HEK293 (cell line): ENCODE results near the gene GRM4.

Source experiments
- CTCF ChIA-PET: fragments of 350-600 bp; formaldehyde crosslinking; extraction: SDS; loops from one replicate; lab custom pipeline; 2021; ENCODE audit warnings: antibody characterized with exemption; lab: Yijun Ruan, JAX
- POLR2A ChIA-PET: fragments of 300-600 bp; formaldehyde crosslinking; extraction: SDS; loops from one replicate; lab custom pipeline; 2020; ENCODE audit warnings: antibody characterized with exemption, inconsistent platforms; lab: Yijun Ruan, JAX
- H3K27ac ChIP-seq: fragments of 200-500 bp; sonication (Bioruptor generic); 2 replicates; pipeline ENCODE4 v1.5.1; 2014; ENCODE audit warnings: low read depth, low read length, control low read depth, inconsistent platforms; ENCODE audit errors: extremely low read depth
- H3K36me3 ChIP-seq, 2 experiments: fragments of 200-500 bp in 1 of 2; sonication (Bioruptor generic) in 1 of 2; 1 replicate in 1 of 2; 2 replicates in 1 of 2; pipeline ENCODE4 v1.5.1; 2014 to 2017; ENCODE audit warnings: inconsistent platforms in 2 of 2, low read length in 2 of 2; ENCODE audit not compliant: control insufficient read depth in 2 of 2, insufficient read depth in 1 of 2
- H3K4me1 ChIP-seq: fragments of 200-500 bp; sonication (Bioruptor generic); 2 replicates; pipeline ENCODE4 v1.5.1; 2014; ENCODE audit warnings: mild to moderate bottlenecking, low read length, inconsistent platforms; ENCODE audit not compliant: control insufficient read depth, insufficient read depth
- H3K4me3 ChIP-seq: 2 replicates; pipeline ENCODE4 v1.5.1; 2011; ENCODE audit warnings: low read depth, mild to moderate bottlenecking, control low read depth, low read length, moderate library complexity
- H3K9me3 ChIP-seq: fragments of 200-500 bp; sonication (Bioruptor generic); 2 replicates; pipeline ENCODE4 v1.5.1; 2014; ENCODE audit warnings: low read depth, low read length, inconsistent platforms; ENCODE audit not compliant: control insufficient read depth, insufficient read depth
- OSR2 ChIP-seq: fragments of 450-650 bp; formaldehyde crosslinking; IDR thresholded peaks from 2 replicates; pipeline ENCODE4 v1.5.1; 2016; ENCODE audit warnings: missing biosample characterization, missing genetic modification characterization
- SETDB1 ChIP-seq: IDR thresholded peaks from one replicate; pipeline ENCODE4 v1.6.1; 2017; ENCODE audit warnings: mild to moderate bottlenecking, low read length, moderate library complexity, mixed read lengths; ENCODE audit not compliant: insufficient read length
- SP2 ChIP-seq: fragments of 450-650 bp; formaldehyde crosslinking; IDR thresholded peaks from 2 replicates; pipeline ENCODE4 v1.5.1; 2016; ENCODE audit warnings: missing biosample characterization, missing genetic modification characterization
- ZBTB7A ChIP-seq: fragments of 450-650 bp; formaldehyde crosslinking; IDR thresholded peaks from 2 replicates; pipeline ENCODE4 v1.5.1; 2016; ENCODE audit warnings: low read depth, missing biosample characterization, missing genetic modification characterization
- ZFHX2 ChIP-seq: fragments of 450-650 bp; formaldehyde crosslinking; conservative IDR thresholded peaks from 2 replicates; pipeline ENCODE4 v1.5.1; 2016; ENCODE audit warnings: missing biosample characterization, missing genetic modification characterization
- ZNF10 ChIP-seq: fragments of 450-650 bp; formaldehyde crosslinking; IDR thresholded peaks from 2 replicates; pipeline ENCODE4 v1.5.1; 2017; ENCODE audit warnings: missing biosample characterization, missing genetic modification characterization
- ZNF132 ChIP-seq: fragments of 450-650 bp; formaldehyde crosslinking; IDR thresholded peaks from 2 replicates; pipeline ENCODE4 v1.5.1; 2017; ENCODE audit warnings: missing biosample characterization, missing genetic modification characterization, borderline replicate concordance
- ZNF155 ChIP-seq: fragments of 450-650 bp; formaldehyde crosslinking; IDR thresholded peaks from 2 replicates; pipeline ENCODE4 v1.5.1; 2016; ENCODE audit warnings: missing biosample characterization, missing genetic modification characterization
- ZNF311 ChIP-seq: fragments of 450-650 bp; formaldehyde crosslinking; IDR thresholded peaks from 2 replicates; pipeline ENCODE4 v1.5.1; 2017; ENCODE audit warnings: missing biosample characterization, missing genetic modification characterization, borderline replicate concordance
- ZNF335 ChIP-seq: fragments of 450-650 bp; formaldehyde crosslinking; conservative IDR thresholded peaks from 2 replicates; pipeline ENCODE4 v1.5.1; 2016; ENCODE audit warnings: missing biosample characterization, missing genetic modification characterization
- ZNF354C ChIP-seq: fragments of 450-650 bp; formaldehyde crosslinking; IDR thresholded peaks from 2 replicates; pipeline ENCODE4 v1.5.1; 2016; ENCODE audit warnings: missing biosample characterization, missing genetic modification characterization, low read depth, borderline replicate concordance
- ZNF366 ChIP-seq: fragments of 450-650 bp; formaldehyde crosslinking; conservative IDR thresholded peaks from 2 replicates; pipeline ENCODE4 v1.5.1; 2016; ENCODE audit warnings: missing biosample characterization, missing genetic modification characterization
- ZNF48 ChIP-seq: fragments of 450-650 bp; formaldehyde crosslinking; IDR thresholded peaks from 2 replicates; pipeline ENCODE4 v1.5.1; 2016; ENCODE audit warnings: missing biosample characterization, missing genetic modification characterization
- ZNF514 ChIP-seq: fragments of 450-650 bp; formaldehyde crosslinking; IDR thresholded peaks from 2 replicates; pipeline ENCODE4 v1.5.1; 2016; ENCODE audit warnings: missing biosample characterization, missing genetic modification characterization
- ZNF521 ChIP-seq: fragments of 450-650 bp; formaldehyde crosslinking; IDR thresholded peaks from 2 replicates; pipeline ENCODE4 v1.5.1; 2017; ENCODE audit warnings: missing biosample characterization, mild to moderate bottlenecking, missing genetic modification characterization
- ZNF558 ChIP-seq: fragments of 450-650 bp; formaldehyde crosslinking; IDR thresholded peaks from 2 replicates; pipeline ENCODE4 v1.5.1; 2016; ENCODE audit warnings: missing biosample characterization, missing genetic modification characterization
- ZNF561 ChIP-seq: fragments of 450-650 bp; IDR thresholded peaks from 2 replicates; pipeline ENCODE4 v1.5.1; 2018; ENCODE audit warnings: missing biosample characterization, missing genetic modification characterization, borderline replicate concordance
- ZNF571 ChIP-seq: fragments of 450-650 bp; formaldehyde crosslinking; IDR thresholded peaks from 2 replicates; pipeline ENCODE4 v1.5.0; 2017; ENCODE audit warnings: missing biosample characterization, missing genetic modification characterization
- TF ChIP-seq, protein P1 (sequence below): IDR thresholded peaks from 2 replicates; pipeline ENCODE4 v1.6.1; 2011; ENCODE audit warnings: mild to moderate bottlenecking, low read depth, low read length, borderline replicate concordance
- TF ChIP-seq, protein P2 (sequence below): fragments of 450-650 bp; formaldehyde crosslinking; IDR thresholded peaks from 2 replicates; pipeline ENCODE4 v1.5.1; 2017; ENCODE audit warnings: missing biosample characterization, missing genetic modification characterization
- TF ChIP-seq, protein P3 (sequence below): fragments of 450-650 bp; formaldehyde crosslinking; conservative IDR thresholded peaks from 2 replicates; pipeline ENCODE4 v1.5.1; 2016; ENCODE audit warnings: low read depth, missing biosample characterization, missing genetic modification characterization
- TF ChIP-seq, protein P4 (sequence below): fragments of 450-650 bp; IDR thresholded peaks from 2 replicates; pipeline ENCODE4 v1.5.1; 2018; ENCODE audit warnings: missing biosample characterization, missing genetic modification characterization
- TF ChIP-seq, protein P5 (sequence below): fragments of 450-650 bp; formaldehyde crosslinking; IDR thresholded peaks from 2 replicates; pipeline ENCODE4 v1.5.1; 2016; ENCODE audit warnings: missing biosample characterization, missing genetic modification characterization

GRM4 gene

DNA sequence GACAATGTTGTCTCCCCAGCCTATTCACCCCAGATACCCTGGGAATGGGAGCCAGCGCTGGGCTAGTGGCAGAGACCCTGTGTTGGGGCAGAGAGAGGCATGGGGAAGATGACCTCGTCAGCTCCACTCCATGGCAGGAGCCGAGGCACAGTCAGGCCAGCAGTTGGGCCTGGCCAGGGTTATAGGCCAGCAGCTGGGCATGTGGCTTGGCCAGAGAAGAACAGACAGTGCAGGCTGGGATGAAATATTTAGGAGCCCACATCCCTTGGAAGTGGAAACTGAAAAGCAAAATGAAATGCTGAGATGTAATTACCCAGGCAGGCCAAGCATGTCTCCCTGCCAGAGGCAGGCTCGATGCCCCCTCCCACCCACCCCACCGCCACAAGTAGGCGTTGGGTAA lies 70.0 kb downstream of the GRM4 start:
- no peak overlapping the region for H3K27ac ChIP-seq
- H3K4me1 ChIP-seq, result no peaks in the 10 kb centered on the region
- no peaks in the 10 kb centered on the region for H3K36me3 ChIP-seq
- H3K9me3 ChIP-seq, result no peaks in the 10 kb centered on the region
- no peak overlapping the region for H3K4me3 ChIP-seq
- TF ChIP-seq SP2 (no peak), ZNF366 (no peak), ZNF132 (tag by site-specific recombination) (no peak), ZFHX2 (tag by site-specific recombination) (no peak), ZNF558 (tag by site-specific recombination) (no peak), OSR2 (tag by site-specific recombination) (no peak), ZNF155 (tag by site-specific recombination) (no peak), ZNF311 (no peak), ZNF335 (tag by site-specific recombination) (no peak)
- TF ChIP-seq, protein P1, sequence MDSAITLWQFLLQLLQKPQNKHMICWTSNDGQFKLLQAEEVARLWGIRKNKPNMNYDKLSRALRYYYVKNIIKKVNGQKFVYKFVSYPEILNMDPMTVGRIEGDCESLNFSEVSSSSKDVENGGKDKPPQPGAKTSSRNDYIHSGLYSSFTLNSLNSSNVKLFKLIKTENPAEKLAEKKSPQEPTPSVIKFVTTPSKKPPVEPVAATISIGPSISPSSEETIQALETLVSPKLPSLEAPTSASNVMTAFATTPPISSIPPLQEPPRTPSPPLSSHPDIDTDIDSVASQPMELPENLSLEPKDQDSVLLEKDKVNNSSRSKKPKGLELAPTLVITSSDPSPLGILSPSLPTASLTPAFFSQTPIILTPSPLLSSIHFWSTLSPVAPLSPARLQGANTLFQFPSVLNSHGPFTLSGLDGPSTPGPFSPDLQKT, result no peak
- TF ChIP-seq, protein P2, sequence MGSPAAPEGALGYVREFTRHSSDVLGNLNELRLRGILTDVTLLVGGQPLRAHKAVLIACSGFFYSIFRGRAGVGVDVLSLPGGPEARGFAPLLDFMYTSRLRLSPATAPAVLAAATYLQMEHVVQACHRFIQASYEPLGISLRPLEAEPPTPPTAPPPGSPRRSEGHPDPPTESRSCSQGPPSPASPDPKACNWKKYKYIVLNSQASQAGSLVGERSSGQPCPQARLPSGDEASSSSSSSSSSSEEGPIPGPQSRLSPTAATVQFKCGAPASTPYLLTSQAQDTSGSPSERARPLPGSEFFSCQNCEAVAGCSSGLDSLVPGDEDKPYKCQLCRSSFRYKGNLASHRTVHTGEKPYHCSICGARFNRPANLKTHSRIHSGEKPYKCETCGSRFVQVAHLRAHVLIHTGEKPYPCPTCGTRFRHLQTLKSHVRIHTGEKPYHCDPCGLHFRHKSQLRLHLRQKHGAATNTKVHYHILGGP (tag by site-specific recombination), result no peak
- TF ChIP-seq, protein P3, sequence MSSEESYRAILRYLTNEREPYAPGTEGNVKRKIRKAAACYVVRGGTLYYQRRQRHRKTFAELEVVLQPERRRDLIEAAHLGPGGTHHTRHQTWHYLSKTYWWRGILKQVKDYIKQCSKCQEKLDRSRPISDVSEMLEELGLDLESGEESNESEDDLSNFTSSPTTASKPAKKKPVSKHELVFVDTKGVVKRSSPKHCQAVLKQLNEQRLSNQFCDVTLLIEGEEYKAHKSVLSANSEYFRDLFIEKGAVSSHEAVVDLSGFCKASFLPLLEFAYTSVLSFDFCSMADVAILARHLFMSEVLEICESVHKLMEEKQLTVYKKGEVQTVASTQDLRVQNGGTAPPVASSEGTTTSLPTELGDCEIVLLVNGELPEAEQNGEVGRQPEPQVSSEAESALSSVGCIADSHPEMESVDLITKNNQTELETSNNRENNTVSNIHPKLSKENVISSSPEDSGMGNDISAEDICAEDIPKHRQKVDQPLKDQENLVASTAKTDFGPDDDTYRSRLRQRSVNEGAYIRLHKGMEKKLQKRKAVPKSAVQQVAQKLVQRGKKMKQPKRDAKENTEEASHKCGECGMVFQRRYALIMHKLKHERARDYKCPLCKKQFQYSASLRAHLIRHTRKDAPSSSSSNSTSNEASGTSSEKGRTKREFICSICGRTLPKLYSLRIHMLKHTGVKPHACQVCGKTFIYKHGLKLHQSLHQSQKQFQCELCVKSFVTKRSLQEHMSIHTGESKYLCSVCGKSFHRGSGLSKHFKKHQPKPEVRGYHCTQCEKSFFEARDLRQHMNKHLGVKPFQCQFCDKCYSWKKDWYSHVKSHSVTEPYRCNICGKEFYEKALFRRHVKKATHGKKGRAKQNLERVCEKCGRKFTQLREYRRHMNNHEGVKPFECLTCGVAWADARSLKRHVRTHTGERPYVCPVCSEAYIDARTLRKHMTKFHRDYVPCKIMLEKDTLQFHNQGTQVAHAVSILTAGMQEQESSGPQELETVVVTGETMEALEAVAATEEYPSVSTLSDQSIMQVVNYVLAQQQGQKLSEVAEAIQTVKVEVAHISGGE, result no peak
- TF ChIP-seq, protein P4, sequence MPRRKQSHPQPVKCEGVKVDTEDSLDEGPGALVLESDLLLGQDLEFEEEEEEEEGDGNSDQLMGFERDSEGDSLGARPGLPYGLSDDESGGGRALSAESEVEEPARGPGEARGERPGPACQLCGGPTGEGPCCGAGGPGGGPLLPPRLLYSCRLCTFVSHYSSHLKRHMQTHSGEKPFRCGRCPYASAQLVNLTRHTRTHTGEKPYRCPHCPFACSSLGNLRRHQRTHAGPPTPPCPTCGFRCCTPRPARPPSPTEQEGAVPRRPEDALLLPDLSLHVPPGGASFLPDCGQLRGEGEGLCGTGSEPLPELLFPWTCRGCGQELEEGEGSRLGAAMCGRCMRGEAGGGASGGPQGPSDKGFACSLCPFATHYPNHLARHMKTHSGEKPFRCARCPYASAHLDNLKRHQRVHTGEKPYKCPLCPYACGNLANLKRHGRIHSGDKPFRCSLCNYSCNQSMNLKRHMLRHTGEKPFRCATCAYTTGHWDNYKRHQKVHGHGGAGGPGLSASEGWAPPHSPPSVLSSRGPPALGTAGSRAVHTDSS (tag by site-specific recombination), result no peak
- TF ChIP-seq, protein P5, sequence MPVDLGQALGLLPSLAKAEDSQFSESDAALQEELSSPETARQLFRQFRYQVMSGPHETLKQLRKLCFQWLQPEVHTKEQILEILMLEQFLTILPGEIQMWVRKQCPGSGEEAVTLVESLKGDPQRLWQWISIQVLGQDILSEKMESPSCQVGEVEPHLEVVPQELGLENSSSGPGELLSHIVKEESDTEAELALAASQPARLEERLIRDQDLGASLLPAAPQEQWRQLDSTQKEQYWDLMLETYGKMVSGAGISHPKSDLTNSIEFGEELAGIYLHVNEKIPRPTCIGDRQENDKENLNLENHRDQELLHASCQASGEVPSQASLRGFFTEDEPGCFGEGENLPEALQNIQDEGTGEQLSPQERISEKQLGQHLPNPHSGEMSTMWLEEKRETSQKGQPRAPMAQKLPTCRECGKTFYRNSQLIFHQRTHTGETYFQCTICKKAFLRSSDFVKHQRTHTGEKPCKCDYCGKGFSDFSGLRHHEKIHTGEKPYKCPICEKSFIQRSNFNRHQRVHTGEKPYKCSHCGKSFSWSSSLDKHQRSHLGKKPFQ (tag by site-specific recombination), result no peak
- TF ChIP-seq, all 188 proteins: peak for 0
- ChIA-PET POLR2A (no interaction called here), CTCF (interaction anchor here (0.6 to 1.2 kb wide), 3 partner anchors 21 to 304 kb away, joined by 3 read pairs; no protein-coding TSS in a partner anchor)

DNA sequence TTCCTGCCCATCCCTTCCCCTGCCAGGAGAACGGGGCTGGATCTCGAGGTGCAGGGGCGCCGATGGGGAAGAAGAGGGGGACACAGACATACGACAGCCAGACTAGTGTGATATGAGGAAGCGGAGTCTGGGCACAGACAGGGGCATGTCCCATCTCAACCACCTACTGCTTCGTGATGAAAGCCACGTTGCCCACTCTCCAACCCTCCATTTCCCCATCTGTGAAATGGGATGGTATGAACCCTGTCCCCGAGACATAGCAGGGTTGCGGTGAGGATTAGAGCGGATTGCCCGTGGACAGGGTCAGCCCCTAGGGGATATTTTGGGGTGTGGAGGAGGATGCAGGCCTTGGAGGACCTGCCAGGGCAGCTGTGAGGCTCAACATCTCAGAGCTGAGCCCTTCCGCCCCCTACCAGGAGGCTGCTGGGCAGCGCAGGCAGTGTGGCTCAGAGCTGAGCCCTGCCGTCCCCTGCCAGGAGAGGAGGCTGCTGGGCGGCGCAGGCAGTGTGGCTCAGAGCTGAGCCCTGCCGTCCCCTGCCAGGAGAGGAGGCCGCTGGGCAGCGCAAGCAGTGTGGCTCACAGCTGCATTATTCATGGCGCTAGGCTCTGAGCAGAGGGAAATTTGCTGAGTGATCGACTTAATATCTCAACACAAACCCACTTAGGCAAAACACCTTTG lies 71.7 kb downstream of the GRM4 start:
- ChIA-PET POLR2A (no interaction called here), CTCF (no interaction called here)
- Histone ChIP-seq H3K4me1 (no peaks in the 10 kb centered on the region), H3K9me3 (no peaks in the 10 kb centered on the region), H3K4me3 (no peak overlapping the region), H3K27ac (no peak overlapping the region), H3K36me3 (no peaks in the 10 kb centered on the region)
- TF ChIP-seq SETDB1, result no peak
- no peak for TF ChIP-seq ZNF514 (tag by site-specific recombination)
- no peak for TF ChIP-seq ZNF48 (tag by site-specific recombination)
- no peak for TF ChIP-seq ZNF561 (tag by site-specific recombination)
- TF ChIP-seq ZBTB7A (tag by site-specific recombination), result no peak
- TF ChIP-seq ZNF571 (tag by site-specific recombination), result no peak
- no peak for TF ChIP-seq ZNF521
- TF ChIP-seq, protein P3, result no peak
- no peak for TF ChIP-seq ZNF354C (tag by site-specific recombination)
- no peak for TF ChIP-seq ZNF10 (tag by site-specific recombination)
